Endothelial cell of umbilical vein (primary cell): ENCODE data around the gene TTLL5. TPM values are rescaled to one million over a fixed set of nuclear protein-coding genes. Genes with fewer than 3 reads are reported as not detected.

Experiments used
- BruUV-seq: library from RNA; stranded (reverse); fragments of 400-500 nt; replicated peaks from 2 replicates; lab custom pipeline; 2021; lab: Mats Ljungman, UMichigan
- CTCF ChIA-PET: fragments of 300-600, 350-600 bp; sonication (Branson Sonifier 250); formaldehyde crosslinking; loops from one replicate; lab custom pipeline; 2021; ENCODE audit warnings: antibody characterized with exemption, inconsistent platforms; lab: Charles Lee
- POLR2A ChIA-PET: fragments of 300-600, 350-600 bp; sonication (Branson Sonifier 250); formaldehyde crosslinking; loops from one replicate; lab custom pipeline; 2021; ENCODE audit warnings: antibody characterized with exemption, inconsistent platforms; lab: Charles Lee
- DNase-seq: peaks from one replicate; pipeline ENCODE4 v3.0.0-alpha.2; 2011; ENCODE audit warnings: low read depth, low spot score
- FAIRE-seq: peaks from 2 replicates; lab custom pipeline; 2011; peaks lifted over from hg19 to GRCh38; lab: Jason Lieb, UNC
- H2AFZ ChIP-seq: 2 replicates; pipeline ENCODE4 v1.6.0; 2012; ENCODE audit warnings: low read depth, low read length, control low read depth, inconsistent platforms
- H3K27ac ChIP-seq: 2 replicates; pipeline ENCODE4 v1.5.1; 2011; ENCODE audit warnings: low read depth, mild to moderate bottlenecking, control low read depth, low read length, moderate library complexity; ENCODE audit not compliant: insufficient read depth
- H3K27me3 ChIP-seq, 2 experiments: 2 replicates each; pipeline versions ENCODE4 v1.6.0 to v1.6.1; 2011; ENCODE audit warnings: low read length in 2 of 2, mixed read lengths in 1 of 2; ENCODE audit not compliant: control insufficient read depth in 2 of 2, insufficient read depth in 2 of 2
- H3K36me3 ChIP-seq, 2 experiments: 2 replicates in 1 of 2; 3 replicates in 1 of 2; pipeline ENCODE4 v1.5.1; 2011; ENCODE audit warnings: low read length in 2 of 2, mild to moderate bottlenecking in 1 of 2, moderate library complexity in 1 of 2; ENCODE audit not compliant: control insufficient read depth in 2 of 2, insufficient read depth in 2 of 2; ENCODE audit errors: extremely low read depth in 1 of 2
- H3K4me1 ChIP-seq: 3 replicates; pipeline ENCODE4 v1.5.1; 2011; ENCODE audit warnings: mild to moderate bottlenecking, low read length; ENCODE audit not compliant: control insufficient read depth, insufficient read depth; ENCODE audit errors: extremely low read depth
- H3K4me2 ChIP-seq: 2 replicates; pipeline ENCODE4 v1.6.1; 2011; ENCODE audit warnings: low read length, control low read depth, mixed read lengths; ENCODE audit not compliant: insufficient read depth
- H3K4me3 ChIP-seq, 3 experiments: fragments of 200-600 bp in 1 of 3; sonication (generic), shearing (Covaris generic) in 1 of 3; replicated peaks in 1 of 3; 2 replicates each; pipeline ENCODE4 v1.5.1; 2011 to 2016; ENCODE audit warnings: control low read depth in 3 of 3, low read length in 3 of 3, mild to moderate bottlenecking in 2 of 3, inconsistent platforms in 1 of 3, low read depth in 1 of 3, moderate library complexity in 1 of 3; ENCODE audit not compliant: insufficient read depth in 1 of 3
- H3K79me2 ChIP-seq: 2 replicates; pipeline ENCODE4 v1.6.0; 2012; ENCODE audit warnings: low read length, inconsistent platforms; ENCODE audit not compliant: control insufficient read depth, insufficient read depth
- H3K9ac ChIP-seq: replicated peaks from 2 replicates; pipeline ENCODE3; 2011; ENCODE audit warnings: low read length, control low read depth; ENCODE audit not compliant: insufficient read depth; ENCODE audit errors: extremely low read depth
- H3K9me1 ChIP-seq: replicated peaks from 3 replicates; pipeline ENCODE4 v1.6.0; 2011; ENCODE audit warnings: mild to moderate bottlenecking, low read length; ENCODE audit not compliant: control insufficient read depth, insufficient read depth; ENCODE audit errors: extremely low read depth
- H3K9me3 ChIP-seq: replicated peaks from 2 replicates; pipeline ENCODE4 v1.5.1; 2012; ENCODE audit warnings: low read length, inconsistent platforms; ENCODE audit not compliant: control insufficient read depth, insufficient read depth
- H4K20me1 ChIP-seq: replicated peaks from 2 replicates; pipeline ENCODE3; 2011; ENCODE audit warnings: mild to moderate bottlenecking, low read length; ENCODE audit not compliant: control insufficient read depth, insufficient read depth; ENCODE audit errors: extremely low read depth
- CTCF ChIP-seq, 2 donors: IDR thresholded peaks; 1 replicate in 1 of 2; 2 replicates in 1 of 2; pipeline ENCODE4 v1.5.1; 2011; ENCODE audit warnings: low read length in 2 of 2, mild to moderate bottlenecking in 2 of 2, moderate library complexity in 2 of 2, control low read depth in 1 of 2, inconsistent platforms in 1 of 2, low read depth in 1 of 2; ENCODE audit not compliant: insufficient read depth in 1 of 2; ENCODE audit errors: extremely low read depth in 1 of 2
- EZH2 ChIP-seq: IDR thresholded peaks from 2 replicates; pipeline ENCODE4 v1.6.1; 2012; ENCODE audit warnings: borderline replicate concordance, low read depth, mild to moderate bottlenecking, moderate library complexity, low read length, inconsistent platforms; ENCODE audit not compliant: severe bottlenecking
- FOS ChIP-seq: IDR thresholded peaks from 2 replicates; pipeline ENCODE4 v1.6.1; 2011; ENCODE audit warnings: mild to moderate bottlenecking, low read length, moderate library complexity, borderline replicate concordance; ENCODE audit not compliant: insufficient read depth
- GATA2 ChIP-seq: IDR thresholded peaks from 2 replicates; pipeline ENCODE4 v1.7.0; 2011; ENCODE audit warnings: low read depth, mild to moderate bottlenecking, moderate library complexity, mixed read lengths, low read length; ENCODE audit not compliant: insufficient read length, insufficient read depth
- JUN ChIP-seq: IDR thresholded peaks from 2 replicates; pipeline ENCODE4 v1.6.1; 2011; ENCODE audit warnings: borderline replicate concordance, low read depth; ENCODE audit not compliant: insufficient read length, insufficient read depth
- MAX ChIP-seq: IDR thresholded peaks from 2 replicates; pipeline ENCODE4 v1.6.1; 2011; ENCODE audit not compliant: insufficient read depth, insufficient read length
- MYC ChIP-seq: IDR thresholded peaks from one replicate; pipeline ENCODE4 v1.6.1; 2011; ENCODE audit warnings: mild to moderate bottlenecking, low read depth, low read length
- POLR2A ChIP-seq: IDR thresholded peaks from 2 replicates; pipeline ENCODE4 v1.6.1; 2012; ENCODE audit warnings: low read depth, mild to moderate bottlenecking, control low read depth, low read length
- POLR2AphosphoS5 ChIP-seq: IDR thresholded peaks from 2 replicates; pipeline ENCODE4 v1.6.1; 2012; ENCODE audit warnings: low read depth, mild to moderate bottlenecking, control low read depth, low read length, moderate library complexity; ENCODE audit not compliant: insufficient read depth
- dilution Hi-C: fragments of 300-500 bp; cut with MboI; formaldehyde crosslinking; loops from one replicate; pipeline ENCODE4 v1.15.0; 2019; ENCODE audit warnings: low sequenced_read_pairs; ENCODE audit not compliant: extremely low pct_ligation_motif_present
- intact Hi-C: fragments of 100-400 bp; cut with micrococcal nuclease; formaldehyde crosslinking; loops from one replicate; pipeline ENCODE4 v1.10.0; 2022
- polyA plus RNA-seq, 4 experiments: library from polyadenylated mRNA; depleted of rRNA in 3 of 4; stranded (reverse) in 3 of 4; unstranded in 1 of 4; fragments of >200 nt; gene quantifications; 2 replicates each; pipeline versions ENCODE4 v1.2.1 to v1.2.3, GENCODE V29; 2011 to 2012; ENCODE audit warnings: missing spikeins in 1 of 4
- total RNA-seq: library from RNA; stranded (reverse); gene quantifications from 2 replicates; pipeline ENCODE4 v1.2.3, GENCODE V29; 2021

The TTLL5 gene
- total and polyA plus RNA-seq, 2 donors (not counting 3 experiments of a cell fraction or from before 2014, with no cell fraction given): 33.2 to 93.6 TPM

- no peak overlapping the region for H3K27ac ChIP-seq
- no peaks in the 10 kb centered on the region for H3K27me3 ChIP-seq
- no peak overlapping the region for H3K4me3 ChIP-seq
- DNase-seq (no peak), FAIRE-seq (no peak)
- H3K9me3 ChIP-seq: no peaks in the 10 kb centered on the region
- intact Hi-C loops: no loop called here
- dilution Hi-C loops: no loop called here
- no peaks in the 10 kb centered on the region for H3K9me1 ChIP-seq
- no peaks in the 10 kb centered on the region for H4K20me1 ChIP-seq
- no peak for TF ChIP-seq POLR2AphosphoS5
- TF ChIP-seq GATA2: no peak
- TF ChIP-seq FOS: no peak
- H3K36me3 ChIP-seq: no peaks in the 10 kb centered on the region
- no TSS peak for BruUV-seq
- H3K4me1 ChIP-seq: no peaks in the 10 kb centered on the region
- H3K9ac ChIP-seq: no peak overlapping the region
- no peak overlapping the region for H3K4me2 ChIP-seq
- ChIA-PET CTCF (interaction anchor here (0.8 to 1.6 kb wide), 4 partner anchors 18 to 138 kb away, joined by 3 to 7 read pairs (median 3); no protein-coding TSS in a partner anchor), POLR2A (no interaction called here)
- no peaks in the 10 kb centered on the region for H3K79me2 ChIP-seq
- no peak overlapping the region for H2AFZ ChIP-seq
These were observed 183.4 kb downstream of the TTLL5 start for GRCh38 chr14:75844486-75844885.

GRCh38 chr14:75845136-75845804 is 184.2 kb downstream of the TTLL5 start:
- no peak overlapping the region for H3K4me2 ChIP-seq
- H3K4me3 ChIP-seq: no peak overlapping the region
- no peaks in the 10 kb centered on the region for H3K4me1 ChIP-seq
- no peaks in the 10 kb centered on the region for H3K27me3 ChIP-seq
- H3K36me3 ChIP-seq: no peaks in the 10 kb centered on the region
- CTCF ChIA-PET: interaction anchor here (0.8 to 1.6 kb wide), 4 partner anchors 18 to 137 kb away, joined by 3 to 7 read pairs (median 3); no protein-coding TSS in a partner anchor
- no peak for TF ChIP-seq MAX
- no peak for TF ChIP-seq FOS
- no peak for TF ChIP-seq POLR2A
- TF ChIP-seq POLR2AphosphoS5: no peak
- TF ChIP-seq GATA2: no peak
- no peak for TF ChIP-seq JUN
- no peak for TF ChIP-seq CTCF (IDR thresholded peaks at IDR 0.05; ENCODE audit: extremely low read depth in 1 of 2, insufficient read depth in 1 of 2, low read depth in 1 of 2, low read length in 2 of 2)
- TF ChIP-seq EZH2: no peak
- no peak for TF ChIP-seq MYC
- BruUV-seq: no TSS peak
- no peak overlapping the region for H2AFZ ChIP-seq
- no peak overlapping the region for H3K9ac ChIP-seq
- H4K20me1 ChIP-seq: no peaks in the 10 kb centered on the region
- no peak overlapping the region for H3K27ac ChIP-seq
- FAIRE-seq (no peak), DNase-seq (no peak)
- H3K9me1 ChIP-seq: no peaks in the 10 kb centered on the region
- intact Hi-C loops: no loop called here
- no peaks in the 10 kb centered on the region for H3K79me2 ChIP-seq
- dilution Hi-C loops: no loop called here
- POLR2A ChIA-PET: no interaction called here
- no peaks in the 10 kb centered on the region for H3K9me3 ChIP-seq
